GM23338 (cell line): ENCODE measurements around the gene GPI. TPM values are rescaled to one million over a fixed set of nuclear protein-coding genes. Genes with fewer than 3 reads are reported as not detected.

ENCODE experiments used
- ATAC-seq: fragments of 200-7000 bp; cut with Tn5 transposase; 3 replicates; pipeline ENCODE4 v1.9.1; 2020
- DNase-seq: peaks from one replicate; pipeline ENCODE4 v3.0.0-alpha.2; 2015; ENCODE audit warnings: low spot score
- H2AFZ ChIP-seq: fragments of 200-600 bp; sonication (generic); 2 replicates; pipeline ENCODE4 v1.8.0; 2016; ENCODE audit warnings: antibody characterized with exemption, mild to moderate bottlenecking, moderate library complexity
- H3F3A ChIP-seq: fragments of 200-600 bp; sonication (generic); replicated peaks from 2 replicates; pipeline ENCODE4 v1.8.0; 2017; ENCODE audit warnings: antibody characterized with exemption, mixed run types, low read depth
- H3K27ac ChIP-seq: fragments of 200-600 bp; sonication (generic); 2 replicates; pipeline ENCODE4 v1.6.1; 2016; ENCODE audit warnings: low read depth
- H3K27me3 ChIP-seq: fragments of 200-600 bp; sonication (generic); 2 replicates; pipeline ENCODE4 v1.8.0; 2016; ENCODE audit warnings: mild to moderate bottlenecking, mixed run types, moderate library complexity; ENCODE audit not compliant: insufficient read depth
- H3K36me3 ChIP-seq: fragments of 200-600 bp; sonication (generic); 2 replicates; pipeline ENCODE4 v1.8.0; 2016; ENCODE audit warnings: mild to moderate bottlenecking; ENCODE audit not compliant: insufficient read depth
- H3K4me1 ChIP-seq: fragments of 200-600 bp; sonication (generic); 2 replicates; pipeline ENCODE4 v1.8.0; 2016; ENCODE audit warnings: mild to moderate bottlenecking, moderate library complexity; ENCODE audit not compliant: insufficient read depth
- H3K4me2 ChIP-seq: fragments of 200-600 bp; sonication (generic); 2 replicates; pipeline ENCODE4 v1.7.1; 2017; ENCODE audit warnings: mixed run types
- H3K4me3 ChIP-seq: fragments of 200-600 bp; sonication (generic); 2 replicates; pipeline ENCODE4 v1.6.1; 2016; ENCODE audit warnings: mixed run types
- H3K79me2 ChIP-seq: fragments of 200-600 bp; sonication (generic); replicated peaks from 2 replicates; pipeline ENCODE4 v1.8.0; 2017; ENCODE audit warnings: mild to moderate bottlenecking; ENCODE audit not compliant: insufficient read depth
- H3K9me2 ChIP-seq: fragments of 200-600 bp; sonication (generic); 2 replicates; pipeline ENCODE4 v1.8.0; 2017; ENCODE audit not compliant: insufficient read depth
- H4K20me1 ChIP-seq: fragments of 200-600 bp; sonication (generic); replicated peaks from 2 replicates; pipeline ENCODE4 v1.8.0; 2017; ENCODE audit warnings: mild to moderate bottlenecking; ENCODE audit not compliant: insufficient read depth
- H3K27ac Mint-ChIP-seq: 2 replicates; pipeline ENCODE4 v1.8.0; 2020; ENCODE audit warnings: inconsistent platforms, mild to moderate bottlenecking, moderate library complexity, mixed read lengths
- H3K27me3 Mint-ChIP-seq: 3 replicates; pipeline ENCODE4 v1.8.0; 2022; ENCODE audit warnings: low read depth, mild to moderate bottlenecking, moderate library complexity, mixed read lengths, inconsistent platforms; ENCODE audit not compliant: insufficient read depth, poor library complexity
- H3K36me3 Mint-ChIP-seq: 3 replicates; pipeline ENCODE4 v1.8.0; 2021; ENCODE audit warnings: low read depth, mild to moderate bottlenecking, inconsistent platforms, moderate library complexity, mixed read lengths
- H3K4me1 Mint-ChIP-seq: 3 replicates; pipeline ENCODE4 v1.8.0; 2020; ENCODE audit warnings: mild to moderate bottlenecking, inconsistent platforms, mixed read lengths
- H3K4me3 Mint-ChIP-seq: 3 replicates; pipeline ENCODE4 v1.8.0; 2021; ENCODE audit warnings: moderate library complexity, mild to moderate bottlenecking, inconsistent platforms, mixed read lengths
- H3K9me3 Mint-ChIP-seq: 3 replicates; pipeline ENCODE4 v1.8.0; 2020; ENCODE audit warnings: moderate library complexity, mild to moderate bottlenecking, inconsistent platforms, mixed read lengths
- CREB1 ChIP-seq: fragments of 250-450 bp; sonication (Bioruptor Pico); IDR thresholded peaks from 2 replicates; pipeline ENCODE4 v1.5.0; 2020; ENCODE audit warnings: low read depth, mild to moderate bottlenecking, moderate library complexity
- CTCF ChIP-seq, 2 experiments: fragments of 200-600 bp in 1 of 2; sonication (generic) in 1 of 2; conservative IDR thresholded peaks; 2 replicates each; pipeline versions ENCODE4 v1.5.1 to v1.6.1; 2016 to 2017; ENCODE audit warnings: antibody characterized with exemption in 2 of 2, low read depth in 2 of 2, mild to moderate bottlenecking in 2 of 2, moderate library complexity in 1 of 2
- EZH2 ChIP-seq: fragments of 200-600 bp; sonication (generic); IDR thresholded peaks from one replicate; pipeline ENCODE4 v1.8.0; 2017; ENCODE audit warnings: antibody characterized with exemption, mild to moderate bottlenecking, low read depth; ENCODE audit not compliant: unreplicated experiment
- EZH2phosphoT487 ChIP-seq: fragments of 200-600 bp; sonication (generic); IDR thresholded peaks from one replicate; pipeline ENCODE4 v1.8.1; 2018; ENCODE audit warnings: antibody characterized with exemption; ENCODE audit not compliant: unreplicated experiment
- JUNB ChIP-seq: IDR thresholded peaks from one replicate; pipeline ENCODE4 v1.6.1; 2016; ENCODE audit warnings: antibody characterized with exemption; ENCODE audit not compliant: unreplicated experiment
- NANOG ChIP-seq: IDR thresholded peaks from 2 replicates; pipeline ENCODE4 v1.6.1; 2016; ENCODE audit warnings: antibody characterized with exemption, borderline replicate concordance
- POLR2AphosphoS5 ChIP-seq: IDR thresholded peaks from 2 replicates; pipeline ENCODE4 v1.6.1; 2016; ENCODE audit warnings: antibody characterized with exemption, low read depth
- STAT1 ChIP-seq: IDR thresholded peaks from one replicate; pipeline ENCODE4 v1.6.1; 2016; ENCODE audit warnings: antibody characterized with exemption; ENCODE audit not compliant: unreplicated experiment
- ZNF114 ChIP-seq: fragments of 250-450 bp; sonication (Bioruptor Pico); IDR thresholded peaks from 2 replicates; pipeline ENCODE4 v1.5.0; 2020; ENCODE audit warnings: mild to moderate bottlenecking, moderate library complexity
- ZNF331 ChIP-seq: fragments of 250-450 bp; sonication (Bioruptor Pico); IDR thresholded peaks from 2 replicates; pipeline ENCODE4 v1.5.0; 2020; ENCODE audit warnings: low read depth, mild to moderate bottlenecking, moderate library complexity
- ZNF462 ChIP-seq: fragments of 250-450 bp; sonication (Bioruptor Pico); IDR thresholded peaks from 2 replicates; pipeline ENCODE4 v1.5.0; 2020; ENCODE audit warnings: mild to moderate bottlenecking, moderate library complexity
- polyA plus RNA-seq: library from polyadenylated mRNA; unstranded; fragments of >200 nt; fragmentation: Nextera tagmentation; extraction: Ambion mirVana; gene quantifications from 2 replicates; pipeline ENCODE4 v1.2.1, GENCODE V29; 2016
- total RNA-seq: library from RNA; depleted of rRNA; stranded (reverse); fragments of >200 nt; shearing (Covaris generic); gene quantifications from 2 replicates; pipeline ENCODE4 v1.2.3, GENCODE V29; 2014
- TF ChIP-seq, protein P1 (sequence below): IDR thresholded peaks from one replicate; pipeline ENCODE4 v1.6.1; 2018; ENCODE audit warnings: antibody characterized with exemption; ENCODE audit not compliant: unreplicated experiment
- TF ChIP-seq, protein P2 (sequence below): IDR thresholded peaks from 2 replicates; pipeline ENCODE4 v1.6.1; 2016; ENCODE audit warnings: antibody characterized with exemption

Gene GPI
- total and polyA plus RNA-seq, 2 experiments from 2014 or later = 136 to 327 TPM

DNA sequence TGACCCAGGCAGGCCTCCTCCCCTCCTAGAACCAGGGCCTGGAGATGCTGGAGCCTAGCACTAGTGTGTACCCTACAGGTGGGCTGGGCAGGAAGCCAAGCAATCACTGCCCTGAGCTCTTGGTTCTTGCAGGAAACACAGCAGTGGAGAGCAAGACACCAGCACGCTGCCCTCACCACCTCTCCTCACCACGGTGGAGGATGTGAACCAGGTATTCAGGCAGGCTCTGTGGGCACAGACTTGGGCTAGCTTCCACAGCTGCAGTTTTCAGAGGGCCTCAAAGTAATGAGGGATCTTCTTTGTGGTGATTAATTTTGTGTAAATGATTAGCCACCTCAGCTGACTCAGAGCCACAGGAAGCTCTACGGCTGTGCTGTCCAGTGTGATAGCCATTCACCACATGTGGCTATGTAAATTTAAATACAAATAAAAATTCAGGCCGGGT lies 13.6 kb upstream of the GPI start:
- ATAC-seq (no peak), DNase-seq (no peak)
- Mint-ChIP-seq H3K36me3 (peaks cover 20% of the 10 kb centered on the region), H3K4me3 (no peak overlapping the region), H3K4me1 (no peaks in the 10 kb centered on the region), H3K9me3 (no peaks in the 10 kb centered on the region), H3K27me3 (no peaks in the 10 kb centered on the region), H3K27ac (no peak overlapping the region)
- H3K27me3 ChIP-seq = no peaks in the 10 kb centered on the region
- no peak overlapping the region for H3K4me3 ChIP-seq
- H4K20me1 ChIP-seq = peaks cover 2% of the 10 kb centered on the region; the same call in 1 of the 2 replicates
- H3K36me3 ChIP-seq = no peaks in the 10 kb centered on the region
- H3K79me2 ChIP-seq = no peaks in the 10 kb centered on the region
- no peaks in the 10 kb centered on the region for H3K4me1 ChIP-seq
- H3K27ac ChIP-seq = 0 out of 2 replicates have a peak overlapping the region, but pooled peaks have one; percentile 50
- no peaks in the 10 kb centered on the region for H3K9me2 ChIP-seq
- 0 out of 2 replicates have a peak, but pooled peaks cover 3% of the 10 kb centered on the region for H3F3A ChIP-seq
- TF ChIP-seq CREB1 (CRISPR knock-in tag) (no peak), EZH2 (no peak), JUNB (no peak), ZNF331 (no peak), ZNF462 (CRISPR knock-in tag) (no peak), POLR2AphosphoS5 (no peak), EZH2phosphoT487 (no peak), CTCF (conservative IDR thresholded peaks at IDR 0.05; ENCODE audit: low read depth in 2 of 2) (no peak), ZNF114 (no peak), STAT1 (no peak), NANOG (no peak)
- TF ChIP-seq, protein P1, sequence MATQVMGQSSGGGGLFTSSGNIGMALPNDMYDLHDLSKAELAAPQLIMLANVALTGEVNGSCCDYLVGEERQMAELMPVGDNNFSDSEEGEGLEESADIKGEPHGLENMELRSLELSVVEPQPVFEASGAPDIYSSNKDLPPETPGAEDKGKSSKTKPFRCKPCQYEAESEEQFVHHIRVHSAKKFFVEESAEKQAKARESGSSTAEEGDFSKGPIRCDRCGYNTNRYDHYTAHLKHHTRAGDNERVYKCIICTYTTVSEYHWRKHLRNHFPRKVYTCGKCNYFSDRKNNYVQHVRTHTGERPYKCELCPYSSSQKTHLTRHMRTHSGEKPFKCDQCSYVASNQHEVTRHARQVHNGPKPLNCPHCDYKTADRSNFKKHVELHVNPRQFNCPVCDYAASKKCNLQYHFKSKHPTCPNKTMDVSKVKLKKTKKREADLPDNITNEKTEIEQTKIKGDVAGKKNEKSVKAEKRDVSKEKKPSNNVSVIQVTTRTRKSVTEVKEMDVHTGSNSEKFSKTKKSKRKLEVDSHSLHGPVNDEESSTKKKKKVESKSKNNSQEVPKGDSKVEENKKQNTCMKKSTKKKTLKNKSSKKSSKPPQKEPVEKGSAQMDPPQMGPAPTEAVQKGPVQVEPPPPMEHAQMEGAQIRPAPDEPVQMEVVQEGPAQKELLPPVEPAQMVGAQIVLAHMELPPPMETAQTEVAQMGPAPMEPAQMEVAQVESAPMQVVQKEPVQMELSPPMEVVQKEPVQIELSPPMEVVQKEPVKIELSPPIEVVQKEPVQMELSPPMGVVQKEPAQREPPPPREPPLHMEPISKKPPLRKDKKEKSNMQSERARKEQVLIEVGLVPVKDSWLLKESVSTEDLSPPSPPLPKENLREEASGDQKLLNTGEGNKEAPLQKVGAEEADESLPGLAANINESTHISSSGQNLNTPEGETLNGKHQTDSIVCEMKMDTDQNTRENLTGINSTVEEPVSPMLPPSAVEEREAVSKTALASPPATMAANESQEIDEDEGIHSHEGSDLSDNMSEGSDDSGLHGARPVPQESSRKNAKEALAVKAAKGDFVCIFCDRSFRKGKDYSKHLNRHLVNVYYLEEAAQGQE = no peak
- TF ChIP-seq, protein P2, sequence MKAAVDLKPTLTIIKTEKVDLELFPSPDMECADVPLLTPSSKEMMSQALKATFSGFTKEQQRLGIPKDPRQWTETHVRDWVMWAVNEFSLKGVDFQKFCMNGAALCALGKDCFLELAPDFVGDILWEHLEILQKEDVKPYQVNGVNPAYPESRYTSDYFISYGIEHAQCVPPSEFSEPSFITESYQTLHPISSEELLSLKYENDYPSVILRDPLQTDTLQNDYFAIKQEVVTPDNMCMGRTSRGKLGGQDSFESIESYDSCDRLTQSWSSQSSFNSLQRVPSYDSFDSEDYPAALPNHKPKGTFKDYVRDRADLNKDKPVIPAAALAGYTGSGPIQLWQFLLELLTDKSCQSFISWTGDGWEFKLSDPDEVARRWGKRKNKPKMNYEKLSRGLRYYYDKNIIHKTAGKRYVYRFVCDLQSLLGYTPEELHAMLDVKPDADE = no peak
- H2AFZ ChIP-seq = no peak overlapping the region
- H3K4me2 ChIP-seq = no peak overlapping the region
